ENCODE results near the gene TGFB1I1.

Gene TGFB1I1

GRCh38 chr16:31427441-31428278 is 44.3 kb upstream of the TGFB1I1 start:
- TF ChIP-seq PATZ1 (CRISPR knock-in tag; IDR thresholded peaks at IDR 0.05; ENCODE audit: borderline replicate concordance) (no peak), OSR1 (CRISPR knock-in tag; IDR thresholded peaks at IDR 0.05) (no peak), ARNTL (CRISPR knock-in tag; IDR thresholded peaks at IDR 0.05; ENCODE audit: borderline replicate concordance, low read depth) (no peak), ZFP30 (CRISPR knock-in tag; IDR thresholded peaks at IDR 0.05) (no peak), TCF4 (CRISPR knock-in tag; IDR thresholded peaks at IDR 0.05; ENCODE audit: borderline replicate concordance) (no peak), ESRRG (CRISPR knock-in tag; IDR thresholded peaks at IDR 0.05) (no peak), ZNF8 (CRISPR knock-in tag; IDR thresholded peaks at IDR 0.05) (no peak), BACH2 (CRISPR knock-in tag; IDR thresholded peaks at IDR 0.05; ENCODE audit: borderline replicate concordance) (no peak), ISL1 (CRISPR knock-in tag; IDR thresholded peaks at IDR 0.05) (no peak), ZNF70 (CRISPR knock-in tag; IDR thresholded peaks at IDR 0.05) (no peak), CREB5 (CRISPR knock-in tag; IDR thresholded peaks at IDR 0.05; ENCODE audit: low read depth) (no peak), RARB (CRISPR knock-in tag; IDR thresholded peaks at IDR 0.05) (no peak), TOX (CRISPR knock-in tag; IDR thresholded peaks at IDR 0.05; ENCODE audit: borderline replicate concordance) (no peak), CSDC2 (CRISPR knock-in tag; IDR thresholded peaks at IDR 0.05) (no peak), ZC3H10 (CRISPR knock-in tag; IDR thresholded peaks at IDR 0.05) (no peak), SNAI2 (CRISPR knock-in tag; IDR thresholded peaks at IDR 0.05) (no peak), TSHZ2 (CRISPR knock-in tag; IDR thresholded peaks at IDR 0.05) (no peak)
- no peak; the same call in 2 of the 3 replicates for ATAC-seq

- TF ChIP-seq SNAI2 (CRISPR knock-in tag; IDR thresholded peaks at IDR 0.05): no peak
- no peak for TF ChIP-seq GLIS3 (CRISPR knock-in tag; IDR thresholded peaks at IDR 0.05)
- TF ChIP-seq OSR1 (CRISPR knock-in tag; IDR thresholded peaks at IDR 0.05): no peak
- no peak for TF ChIP-seq ZNF70 (CRISPR knock-in tag; IDR thresholded peaks at IDR 0.05)
- no peak for ATAC-seq
Measured at GRCh38 chr16:31428279-31428597, 43.7 kb upstream of the TGFB1I1 start, which contains the start of gene COX6A2. TSS of gene COX6A2 (minus strand) at chr16:31428360. CDS start at chr16:31428325, 35 bp downstream.

- TF ChIP-seq ZFP3 (CRISPR knock-in tag; IDR thresholded peaks at IDR 0.05) (no peak), CSRNP3 (CRISPR knock-in tag; IDR thresholded peaks at IDR 0.05) (no peak), RARB (CRISPR knock-in tag; IDR thresholded peaks at IDR 0.05) (no peak), CSDC2 (CRISPR knock-in tag; IDR thresholded peaks at IDR 0.05) (no peak), CREB5 (CRISPR knock-in tag; IDR thresholded peaks at IDR 0.05; ENCODE audit: low read depth) (no peak), ZC3H10 (CRISPR knock-in tag; IDR thresholded peaks at IDR 0.05) (no peak), TSHZ2 (CRISPR knock-in tag; IDR thresholded peaks at IDR 0.05) (no peak)
- no peak; the same call in 2 of the 3 replicates for ATAC-seq
Measured at GRCh38 chr16:31428638-31429247, 43.2 kb upstream of the TGFB1I1 start.
